Tibial artery (tissue), 4 donors: Measurements from ENCODE around the gene GFER.
A peak's percentile ranks its signal among the peaks of the same experiment; 100 is the strongest.

Experiments used
- DNase-seq, 2 donors: peaks; one replicate each; pipeline ENCODE4 v3.0.0-alpha.2; 2019
- H3K27ac ChIP-seq, 2 donors: fragments of 200-600 bp; sonication (generic) in 1 of 2; 1 replicate in 1 of 2; 2 replicates in 1 of 2; pipeline ENCODE4 v1.5.1; 2018 to 2019; ENCODE audit warnings: mild to moderate bottlenecking in 1 of 2
- H3K27me3 ChIP-seq, 2 donors: fragments of 200-600 bp; sonication (generic) in 1 of 2; one replicate each; pipeline versions ENCODE4 v1.5.1 to v1.6.0; 2016 to 2019
- H3K36me3 ChIP-seq, 3 donors: fragments of 200-600 bp; sonication (generic) in 2 of 3; one replicate each; pipeline ENCODE4 v1.5.1; 2016 to 2019; ENCODE audit warnings: mild to moderate bottlenecking in 2 of 3
- H3K4me1 ChIP-seq, 4 donors: fragments of 200-600 bp; sonication (generic) in 2 of 4; 1 replicate in 3 of 4; 2 replicates in 1 of 4; pipeline ENCODE4 v1.5.1; 2016 to 2019
- H3K4me3 ChIP-seq, 2 donors: fragments of 200-600 bp; sonication (generic) in 1 of 2; 1 replicate in 1 of 2; 2 replicates in 1 of 2; pipeline ENCODE4 v1.5.1; 2018 to 2019; ENCODE audit warnings: mild to moderate bottlenecking in 2 of 2
- H3K9me3 ChIP-seq, 3 donors: fragments of 200-600 bp; sonication (generic) in 1 of 3; one replicate each; pipeline ENCODE4 v1.5.1; 2016 to 2019
- intact Hi-C: fragments of 100-400 bp; cut with DNase I; formaldehyde crosslinking; loops from one replicate; pipeline ENCODE4 v1.15.0; 2023; ENCODE audit warnings: low total_unique reads
- TF ChIP-seq, protein P1 (sequence below), 2 experiments: fragments of 200-600 bp in 1 of 2; fragments of 450-650 bp in 1 of 2; IDR thresholded peaks; one replicate each; pipeline ENCODE4 v1.5.1; 2017 to 2019; ENCODE audit warnings: antibody characterized with exemption in 2 of 2, mild to moderate bottlenecking in 1 of 2, moderate library complexity in 1 of 2

GFER gene

DNA sequence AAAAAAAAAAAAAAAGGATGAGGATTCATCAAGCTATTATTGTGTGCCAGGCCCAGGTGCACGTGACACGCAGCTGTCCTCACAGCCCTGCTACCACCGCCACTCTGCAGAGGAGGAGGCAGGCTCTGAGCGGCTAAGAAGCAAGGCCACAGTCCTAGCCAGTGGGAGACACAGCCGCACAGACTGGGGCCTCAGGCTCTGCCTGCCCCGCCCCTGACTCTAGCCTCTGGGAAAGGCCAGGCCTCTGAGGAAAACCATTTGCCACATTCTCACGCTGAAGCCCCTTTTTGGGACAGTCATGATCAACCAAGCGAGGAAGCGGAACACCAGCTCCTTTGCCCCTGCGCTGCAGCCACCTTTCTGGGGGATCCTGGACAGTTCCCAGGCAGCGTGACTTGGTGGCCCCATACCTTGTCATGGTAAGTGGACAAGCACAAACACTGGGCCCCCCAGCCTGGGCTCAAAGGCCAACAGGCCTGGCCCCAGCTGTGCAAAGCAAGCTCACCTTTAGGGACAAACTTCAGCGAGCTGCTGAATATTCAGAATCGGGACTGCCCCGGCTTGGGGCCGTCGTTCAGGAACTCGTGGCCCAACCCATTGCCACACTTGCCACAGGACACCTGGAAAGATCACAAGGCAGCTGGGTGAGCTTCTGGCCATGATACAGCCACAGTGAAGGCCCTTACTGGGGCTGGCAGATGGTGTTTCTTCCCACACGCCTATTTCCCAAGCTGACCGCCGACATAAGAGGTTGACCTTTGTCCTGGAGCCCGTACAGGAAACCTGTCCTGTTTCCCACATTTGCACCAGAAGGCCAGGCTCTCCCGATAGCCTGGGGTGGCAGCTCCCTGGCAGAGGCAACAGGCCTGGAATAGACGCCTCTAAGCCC lies 43.5 kb upstream of the GFER start:
- Histone ChIP-seq H3K9me3 (no peaks in the 10 kb centered on the region), H3K4me3 (no peak overlapping the region), H3K36me3 (peaks cover 40 to 46% (median 46%) of the 10 kb centered on the region in 3 donors)

DNA sequence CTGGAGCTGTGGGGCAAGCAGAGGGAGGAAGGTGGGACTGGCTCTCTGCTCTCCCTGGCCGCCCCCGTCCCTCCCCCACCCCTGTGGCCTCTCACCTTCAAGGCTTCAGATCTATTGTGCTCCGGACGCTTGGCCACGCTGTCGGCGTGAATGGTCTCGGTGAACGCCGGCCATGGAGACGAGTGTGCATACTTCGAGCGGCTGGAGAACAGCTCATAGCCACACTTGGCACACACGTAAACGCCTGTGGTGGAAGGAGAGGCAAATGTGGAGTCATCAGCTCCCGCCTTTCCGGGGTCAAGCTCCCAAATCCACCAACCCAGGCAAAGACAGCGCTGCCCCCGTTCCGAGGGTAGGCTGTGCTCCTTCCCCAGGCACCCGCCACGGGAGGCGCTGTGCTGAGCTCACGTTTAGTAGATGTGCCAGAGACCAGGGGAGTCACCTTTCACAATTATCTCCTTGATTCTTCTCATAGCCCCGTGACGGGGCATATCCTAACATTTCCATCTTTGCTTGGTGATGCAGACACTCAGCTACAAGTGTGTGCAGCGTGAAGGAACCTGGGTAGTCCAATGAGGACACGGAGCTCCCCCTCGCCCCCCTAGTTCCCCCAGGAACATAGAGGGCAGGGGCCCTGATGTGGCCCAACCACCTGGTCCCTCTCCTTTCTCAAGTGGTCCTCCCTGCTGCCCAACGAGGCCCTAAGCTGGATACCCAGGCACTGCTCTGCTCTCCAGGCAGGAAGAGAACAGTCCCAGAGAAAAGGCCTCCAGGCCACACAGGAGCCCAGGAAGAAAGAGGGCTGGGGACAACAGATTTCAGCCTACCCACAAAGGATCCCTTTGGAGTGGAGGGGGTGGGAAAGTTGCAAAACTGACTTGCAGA lies 42.6 kb upstream of the GFER start:
- Histone ChIP-seq H3K27ac (peak overlapping the region; percentile 85 to 88), H3K27me3 (no peaks in the 10 kb centered on the region), H3K36me3 (peaks cover 40 to 46% (median 46%) of the 10 kb centered on the region in 3 donors), H3K9me3 (no peaks in the 10 kb centered on the region), H3K4me3 (peak overlapping the region; percentile 82 to 92), H3K4me1 (peaks cover 6 to 21% (median 14%) of the 10 kb centered on the region in 4 donors)
- intact Hi-C loops: no loop called here
- TF ChIP-seq, protein P1, sequence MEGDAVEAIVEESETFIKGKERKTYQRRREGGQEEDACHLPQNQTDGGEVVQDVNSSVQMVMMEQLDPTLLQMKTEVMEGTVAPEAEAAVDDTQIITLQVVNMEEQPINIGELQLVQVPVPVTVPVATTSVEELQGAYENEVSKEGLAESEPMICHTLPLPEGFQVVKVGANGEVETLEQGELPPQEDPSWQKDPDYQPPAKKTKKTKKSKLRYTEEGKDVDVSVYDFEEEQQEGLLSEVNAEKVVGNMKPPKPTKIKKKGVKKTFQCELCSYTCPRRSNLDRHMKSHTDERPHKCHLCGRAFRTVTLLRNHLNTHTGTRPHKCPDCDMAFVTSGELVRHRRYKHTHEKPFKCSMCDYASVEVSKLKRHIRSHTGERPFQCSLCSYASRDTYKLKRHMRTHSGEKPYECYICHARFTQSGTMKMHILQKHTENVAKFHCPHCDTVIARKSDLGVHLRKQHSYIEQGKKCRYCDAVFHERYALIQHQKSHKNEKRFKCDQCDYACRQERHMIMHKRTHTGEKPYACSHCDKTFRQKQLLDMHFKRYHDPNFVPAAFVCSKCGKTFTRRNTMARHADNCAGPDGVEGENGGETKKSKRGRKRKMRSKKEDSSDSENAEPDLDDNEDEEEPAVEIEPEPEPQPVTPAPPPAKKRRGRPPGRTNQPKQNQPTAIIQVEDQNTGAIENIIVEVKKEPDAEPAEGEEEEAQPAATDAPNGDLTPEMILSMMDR (IDR thresholded peaks at IDR 0.05): no peak
- peak in 1 of 2 donors; percentile 63 for DNase-seq

More for the DNA sequence above, 43.5 kb upstream of the GFER start:
- no peak for DNase-seq
- Histone ChIP-seq H3K4me1 (peaks cover 6 to 21% (median 14%) of the 10 kb centered on the region in 4 donors), H3K27me3 (no peaks in the 10 kb centered on the region), H3K27ac (no peak overlapping the region)
- intact Hi-C loops: no loop called here
- TF ChIP-seq, protein P1 (IDR thresholded peaks at IDR 0.05): no peak

DNA sequence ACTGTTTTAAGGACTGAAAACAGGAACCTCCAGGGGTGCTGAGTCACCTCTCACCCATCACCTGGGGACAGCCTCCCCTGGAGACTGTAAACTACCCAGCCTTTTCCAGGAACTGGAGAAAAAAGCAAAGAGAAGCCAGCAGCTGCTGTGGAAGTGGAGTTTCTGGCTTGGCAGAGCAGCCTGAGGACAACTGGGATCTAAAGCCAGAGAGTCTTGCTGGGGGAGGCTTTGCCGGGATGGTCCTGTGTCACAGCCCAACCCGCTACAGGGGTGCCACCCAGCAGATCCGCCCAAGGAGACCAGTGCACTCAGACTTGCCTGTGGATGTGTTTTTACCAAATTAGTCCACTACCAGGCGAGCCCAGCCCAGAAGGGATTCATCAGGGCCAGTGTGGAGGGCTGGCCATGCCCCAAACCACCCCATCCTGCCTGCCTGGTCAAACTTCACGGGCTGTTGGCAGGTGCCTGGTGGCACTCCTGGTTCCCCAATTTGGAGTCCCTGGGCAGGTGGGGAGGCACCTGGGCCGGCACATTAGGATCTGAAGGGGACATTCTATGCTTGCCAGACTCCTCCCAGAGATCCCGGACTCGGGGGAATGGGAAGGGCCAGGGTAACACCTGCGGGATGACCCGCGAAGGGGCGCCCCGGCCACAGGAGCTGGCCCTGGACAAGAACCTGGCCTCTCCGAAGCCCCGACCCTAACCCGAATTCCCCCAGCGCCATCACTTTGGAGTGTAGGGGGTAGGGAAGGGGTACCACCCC lies 41.8 kb upstream of the GFER start:
- Histone ChIP-seq H3K27ac (peak overlapping the region; percentile 85 to 88), H3K27me3 (no peaks in the 10 kb centered on the region), H3K36me3 (peaks cover 36 to 42% (median 40%) of the 10 kb centered on the region in 3 donors), H3K4me3 (peak overlapping the region; percentile 82 to 92), H3K9me3 (no peaks in the 10 kb centered on the region), H3K4me1 (peaks cover 6 to 21% (median 14%) of the 10 kb centered on the region in 4 donors)
- TF ChIP-seq, protein P1 (IDR thresholded peaks at IDR 0.05): no peak
- DNase-seq: peak in 1 of 2 donors; percentile 86
- intact Hi-C loops: no loop called here

DNA sequence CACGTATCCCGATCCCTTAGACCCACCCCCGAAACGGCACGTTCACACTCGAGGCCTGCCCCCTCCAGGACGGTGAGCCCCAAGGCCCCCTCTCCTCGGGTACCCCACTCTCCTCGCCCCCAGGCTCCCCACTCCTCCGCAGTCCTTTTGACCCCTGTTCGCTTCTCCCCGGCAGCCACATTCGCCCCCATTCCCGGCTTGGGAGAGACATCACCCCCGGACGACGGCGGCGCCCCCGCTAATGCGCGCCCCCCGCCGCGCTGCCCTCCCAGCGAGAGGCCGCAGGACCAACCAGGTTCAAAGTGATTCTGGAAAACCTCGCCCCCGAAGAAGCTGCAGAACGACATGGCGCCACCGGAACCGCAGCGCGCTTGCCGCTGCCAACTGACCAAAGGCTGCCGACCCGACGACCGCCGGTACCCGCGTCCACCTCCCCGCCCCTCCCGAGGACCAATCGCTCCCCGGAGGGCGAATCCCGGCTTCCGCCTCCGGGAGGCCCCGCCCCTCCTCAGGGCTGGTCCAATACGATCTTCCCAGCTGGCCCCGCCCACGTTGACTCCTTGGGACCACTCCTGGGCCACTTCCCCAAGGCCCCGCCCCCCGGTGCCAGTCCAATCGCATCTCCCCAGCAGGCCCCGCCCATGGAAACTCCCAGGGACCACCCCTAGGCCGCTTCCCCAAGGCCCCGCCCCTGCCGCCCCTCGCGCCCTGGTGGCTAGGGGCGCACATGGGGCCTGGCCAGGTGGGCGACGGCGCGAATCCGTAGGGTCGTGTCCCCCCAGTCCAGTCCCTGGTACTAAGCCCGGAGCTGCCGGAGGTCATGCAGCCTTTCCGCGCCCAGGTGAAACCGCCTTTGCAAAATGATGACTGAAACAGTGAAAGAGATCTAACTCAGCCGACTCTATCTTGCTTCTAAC lies 40.9 kb upstream of the GFER start, which contains the start of gene MSRB1:
Gene MSRB1 (minus strand): TSS at position 390 of the 917 bp plus-strand sequence. CDS start 43 bp downstream, at position 347.
- H3K36me3 ChIP-seq: peaks cover 27 to 33% (median 32%) of the 10 kb centered on the region in 3 donors
- no peaks in the 10 kb centered on the region for H3K9me3 ChIP-seq
- peak within 1 kb of the TSS; percentile 85 to 88 for H3K27ac ChIP-seq
- intact Hi-C loops: no loop called here
- H3K4me1 ChIP-seq: peaks cover 6 to 21% (median 14%) of the 10 kb centered on the region in 4 donors
- no peaks in the 10 kb centered on the region for H3K27me3 ChIP-seq
- TF ChIP-seq, protein P1 (IDR thresholded peaks at IDR 0.05): no peak
- peak; percentile 100 for DNase-seq
- peak within 1 kb of the TSS; percentile 82 to 92 for H3K4me3 ChIP-seq
